ENCODE data around the gene SAMD7.

DNA sequence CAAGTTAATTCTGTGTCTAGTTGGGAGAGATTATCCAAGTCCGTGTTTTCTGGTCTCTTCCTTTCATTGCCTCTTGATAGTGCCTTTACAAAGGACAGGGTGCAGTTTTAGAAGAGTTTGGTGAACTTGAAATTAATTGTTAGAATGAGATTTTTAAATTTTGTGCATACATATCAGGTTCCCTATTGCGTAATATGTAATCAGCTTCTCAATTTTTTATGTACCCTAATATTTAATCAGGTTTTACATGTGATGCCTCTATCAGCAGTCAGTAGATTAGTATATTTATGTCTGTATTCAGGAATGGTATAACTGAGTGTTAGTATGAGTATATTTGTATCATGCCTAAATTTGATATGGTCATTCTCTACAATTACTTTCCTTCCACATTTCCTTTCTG lies 60.1 kb downstream of the SAMD7 start:
- TF ChIP-seq, protein P1, sequence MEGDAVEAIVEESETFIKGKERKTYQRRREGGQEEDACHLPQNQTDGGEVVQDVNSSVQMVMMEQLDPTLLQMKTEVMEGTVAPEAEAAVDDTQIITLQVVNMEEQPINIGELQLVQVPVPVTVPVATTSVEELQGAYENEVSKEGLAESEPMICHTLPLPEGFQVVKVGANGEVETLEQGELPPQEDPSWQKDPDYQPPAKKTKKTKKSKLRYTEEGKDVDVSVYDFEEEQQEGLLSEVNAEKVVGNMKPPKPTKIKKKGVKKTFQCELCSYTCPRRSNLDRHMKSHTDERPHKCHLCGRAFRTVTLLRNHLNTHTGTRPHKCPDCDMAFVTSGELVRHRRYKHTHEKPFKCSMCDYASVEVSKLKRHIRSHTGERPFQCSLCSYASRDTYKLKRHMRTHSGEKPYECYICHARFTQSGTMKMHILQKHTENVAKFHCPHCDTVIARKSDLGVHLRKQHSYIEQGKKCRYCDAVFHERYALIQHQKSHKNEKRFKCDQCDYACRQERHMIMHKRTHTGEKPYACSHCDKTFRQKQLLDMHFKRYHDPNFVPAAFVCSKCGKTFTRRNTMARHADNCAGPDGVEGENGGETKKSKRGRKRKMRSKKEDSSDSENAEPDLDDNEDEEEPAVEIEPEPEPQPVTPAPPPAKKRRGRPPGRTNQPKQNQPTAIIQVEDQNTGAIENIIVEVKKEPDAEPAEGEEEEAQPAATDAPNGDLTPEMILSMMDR (IDR thresholded peaks at IDR 0.05), result no peak
- no peak for TF ChIP-seq POLR2A (IDR thresholded peaks at IDR 0.05)
- no peak for TF ChIP-seq EP300 (IDR thresholded peaks at IDR 0.05)
- TF ChIP-seq POLR2AphosphoS5 (IDR thresholded peaks at IDR 0.05), result no peak
